Astrocyte of the spinal cord (primary cell): ENCODE data around the gene STAG3.
A peak's percentile ranks its signal among the peaks of the same experiment; 100 is the strongest.
"Not testable (repeated sequence)": the region's sequence is repeated elsewhere in the genome, so short reads cannot be mapped to it uniquely, and the experiment has no call there.

Experiments
- DNase-seq: peaks from one replicate; pipeline ENCODE4 v3.0.0; 2011; ENCODE audit warnings: low read depth, low spot score
- H3K4me3 ChIP-seq: 2 replicates; pipeline ENCODE4 v1.5.1; 2011; ENCODE audit warnings: low read depth, mild to moderate bottlenecking, low read length, moderate library complexity
- CTCF ChIP-seq: IDR thresholded peaks from 2 replicates; pipeline ENCODE4 v1.5.1; 2012; ENCODE audit warnings: low read depth, mild to moderate bottlenecking, low read length, inconsistent platforms
- in situ Hi-C: cut with HindIII; loops from 2 replicates; pipeline ENCODE4 v1.10.0; 2017; ENCODE audit warnings: low sequenced_read_pairs

STAG3 gene

GRCh38 chr7:100176096-100177044, 1.3 kb upstream of the STAG3 start:
- in situ Hi-C loops, result no loop called here
- peak overlapping the region; percentile 91 for H3K4me3 ChIP-seq
- no peak for DNase-seq
- no peak for TF ChIP-seq CTCF

- in situ Hi-C loops, H3K4me3 ChIP-seq, DNase-seq: not testable (repeated sequence)
These were observed 2.4 kb downstream of the STAG3 start for GRCh38 chr7:100180084-100180483.

- in situ Hi-C loops, DNase-seq, H3K4me3 ChIP-seq: not testable (repeated sequence)
These were observed 4.9 kb downstream of the STAG3 start for GRCh38 chr7:100182616-100183015.

GRCh38 chr7:100183090-100183489, 5.4 kb downstream of the STAG3 start:
- DNase-seq, in situ Hi-C loops: not testable (repeated sequence)

GRCh38 chr7:100185726-100186125, 8.0 kb downstream of the STAG3 start:
- in situ Hi-C loops, result no loop called here
- no peak overlapping the region for H3K4me3 ChIP-seq
- no peak for TF ChIP-seq CTCF
- no peak for DNase-seq

More at GRCh38 chr7:100183090-100183489, 5.4 kb downstream of the STAG3 start:
- H3K4me3 ChIP-seq, result not testable (repeated sequence)

- H3K4me3 ChIP-seq, result no peak overlapping the region
- no peak for TF ChIP-seq CTCF
- in situ Hi-C loops, result no loop called here
- DNase-seq, result no peak
These were observed 11.3 kb downstream of the STAG3 start for GRCh38 chr7:100189061-100189460.

- peak; percentile 58 for DNase-seq
- no peak overlapping the region for H3K4me3 ChIP-seq
- in situ Hi-C loops, result no loop called here
- TF ChIP-seq CTCF, result peak; percentile 41
These were observed 12.5 kb downstream of the STAG3 start for GRCh38 chr7:100190048-100190711.

- no peak overlapping the region for H3K4me3 ChIP-seq
- no peak for TF ChIP-seq CTCF
- in situ Hi-C loops, result no loop called here
- DNase-seq, result peak; percentile 36
These were observed 14.1 kb downstream of the STAG3 start for GRCh38 chr7:100191775-100192174.

- DNase-seq, in situ Hi-C loops, H3K4me3 ChIP-seq: not testable (repeated sequence)
These were observed 14.7 kb downstream of the STAG3 start for GRCh38 chr7:100192281-100192862.
